ENCODE measurements around the gene TMEM213.
A peak's percentile ranks its signal among the peaks of the same experiment; 100 is the strongest.

GRCh38 chr7:138885383-138886147 lies 87.8 kb downstream of the TMEM213 start:
- TF ChIP-seq, protein P1, sequence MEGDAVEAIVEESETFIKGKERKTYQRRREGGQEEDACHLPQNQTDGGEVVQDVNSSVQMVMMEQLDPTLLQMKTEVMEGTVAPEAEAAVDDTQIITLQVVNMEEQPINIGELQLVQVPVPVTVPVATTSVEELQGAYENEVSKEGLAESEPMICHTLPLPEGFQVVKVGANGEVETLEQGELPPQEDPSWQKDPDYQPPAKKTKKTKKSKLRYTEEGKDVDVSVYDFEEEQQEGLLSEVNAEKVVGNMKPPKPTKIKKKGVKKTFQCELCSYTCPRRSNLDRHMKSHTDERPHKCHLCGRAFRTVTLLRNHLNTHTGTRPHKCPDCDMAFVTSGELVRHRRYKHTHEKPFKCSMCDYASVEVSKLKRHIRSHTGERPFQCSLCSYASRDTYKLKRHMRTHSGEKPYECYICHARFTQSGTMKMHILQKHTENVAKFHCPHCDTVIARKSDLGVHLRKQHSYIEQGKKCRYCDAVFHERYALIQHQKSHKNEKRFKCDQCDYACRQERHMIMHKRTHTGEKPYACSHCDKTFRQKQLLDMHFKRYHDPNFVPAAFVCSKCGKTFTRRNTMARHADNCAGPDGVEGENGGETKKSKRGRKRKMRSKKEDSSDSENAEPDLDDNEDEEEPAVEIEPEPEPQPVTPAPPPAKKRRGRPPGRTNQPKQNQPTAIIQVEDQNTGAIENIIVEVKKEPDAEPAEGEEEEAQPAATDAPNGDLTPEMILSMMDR (IDR thresholded peaks at IDR 0.05; ENCODE audit: low read length), result peak; percentile 29; the same call in 1 of the 2 replicates
- TF ChIP-seq EZH2phosphoT487 (IDR thresholded peaks at IDR 0.05; ENCODE audit: low read length), result no peak
